ENCODE results near the gene PRKAG1. TPM values are rescaled to one million over a fixed set of nuclear protein-coding genes. Genes with fewer than 3 reads are reported as not detected.

The PRKAG1 gene
- total RNA-seq, 1 experiment from 2014 or later = 66.5 TPM

GRCh38 chr12:49060237-49061156 lies 41.9 kb upstream of the PRKAG1 start, which contains the start of gene KMT2D:
KMT2D (minus strand) TSS chr12:49060794; CDS start chr12:49055324, 5,470 bp downstream.
- ATAC-seq = peak; percentile 59
- Histone ChIP-seq H3K9me3 (ENCODE audit: low read length) (no peaks in the 10 kb centered on the region), H3F3A (ENCODE audit: low read length, unreplicated experiment) (no peaks in the 10 kb centered on the region), H3K4me1 (ENCODE audit: insufficient read depth, low read length) (peaks cover 23% of the 10 kb centered on the region), H3K4me3 (ENCODE audit: low read length) (peak within 1 kb of the TSS; percentile 87), H3K27me3 (ENCODE audit: low read length) (no peaks in the 10 kb centered on the region), H3K9ac (ENCODE audit: low read length) (peak within 1 kb of the TSS; percentile 99), H2AFZ (ENCODE audit: low read length) (peak within 1 kb of the TSS; percentile 93), H3K9me2 (replicated peaks; ENCODE audit: low read length) (no peaks in the 10 kb centered on the region), H3K4me2 (ENCODE audit: low read length) (peak within 1 kb of the TSS; percentile 93), H3K79me2 (ENCODE audit: low read length) (peaks cover 66% of the 10 kb centered on the region), H3K36me3 (ENCODE audit: low read depth, low read length) (no peaks in the 10 kb centered on the region; the same call in 1 of the 2 replicates), H4K20me1 (ENCODE audit: low read length) (peaks cover 41% of the 10 kb centered on the region), H3K27ac (ENCODE audit: low read length) (peak within 1 kb of the TSS; percentile 89)
- no peak for TF ChIP-seq EZH2 (IDR thresholded peaks at IDR 0.05; ENCODE audit: low read length, unreplicated experiment)
- TF ChIP-seq CTCF (conservative IDR thresholded peaks at IDR 0.05; ENCODE audit: low read depth, low read length) = no peak; the same call in 1 of the 2 replicates
- no peak for TF ChIP-seq EZH2phosphoT487 (IDR thresholded peaks at IDR 0.05; ENCODE audit: borderline replicate concordance, low read length)
- peak; percentile 87 for DNase-seq
- intact Hi-C loops (cut with micrococcal nuclease) = no loop called here
- CTCF ChIA-PET = no interaction called here
- no TSS peak for BruUV-seq (replicated peaks)
- POLR2A ChIA-PET (ENCODE audit: unreplicated experiment) = no interaction called here

GRCh38 chr12:49059299-49060171 lies 41.0 kb upstream of the PRKAG1 start:
- H3K4me3 ChIP-seq (ENCODE audit: low read length) = peak overlapping the region; percentile 87
- H3K4me1 ChIP-seq (ENCODE audit: insufficient read depth, low read length) = peaks cover 23% of the 10 kb centered on the region
- intact Hi-C loops (cut with micrococcal nuclease) = no loop called here
- no TSS peak for BruUV-seq (replicated peaks)
- ATAC-seq = peak; percentile 4; the same call in 1 of the 2 replicates
- POLR2A ChIA-PET (ENCODE audit: unreplicated experiment) = no interaction called here
- H3K9me2 ChIP-seq (replicated peaks; ENCODE audit: low read length) = no peaks in the 10 kb centered on the region
- H3F3A ChIP-seq (ENCODE audit: low read length, unreplicated experiment) = no peaks in the 10 kb centered on the region
- H3K27me3 ChIP-seq (ENCODE audit: low read length) = no peaks in the 10 kb centered on the region
- CTCF ChIA-PET = no interaction called here
- no peak for TF ChIP-seq EZH2 (IDR thresholded peaks at IDR 0.05; ENCODE audit: low read length, unreplicated experiment)
- TF ChIP-seq CTCF (conservative IDR thresholded peaks at IDR 0.05; ENCODE audit: low read depth, low read length) = no peak
- no peak for TF ChIP-seq EZH2phosphoT487 (IDR thresholded peaks at IDR 0.05; ENCODE audit: borderline replicate concordance, low read length)
- peak overlapping the region; percentile 93; the same call in 1 of the 2 replicates for H2AFZ ChIP-seq (ENCODE audit: low read length)
- peak overlapping the region; percentile 93 for H3K4me2 ChIP-seq (ENCODE audit: low read length)
- peaks cover 51% of the 10 kb centered on the region for H4K20me1 ChIP-seq (ENCODE audit: low read length)
- H3K79me2 ChIP-seq (ENCODE audit: low read length) = peaks cover 75% of the 10 kb centered on the region
- H3K36me3 ChIP-seq (ENCODE audit: low read depth, low read length) = peaks cover 7% of the 10 kb centered on the region
- no peaks in the 10 kb centered on the region for H3K9me3 ChIP-seq (ENCODE audit: low read length)
- H3K9ac ChIP-seq (ENCODE audit: low read length) = peak overlapping the region; percentile 99
- peak; percentile 22 for DNase-seq
- peak overlapping the region; percentile 89 for H3K27ac ChIP-seq (ENCODE audit: low read length)
